ENCODE measurements around the gene CISH. TPM values are rescaled to one million over a fixed set of nuclear protein-coding genes. Genes with fewer than 3 reads are reported as not detected.

CISH gene, protein sequence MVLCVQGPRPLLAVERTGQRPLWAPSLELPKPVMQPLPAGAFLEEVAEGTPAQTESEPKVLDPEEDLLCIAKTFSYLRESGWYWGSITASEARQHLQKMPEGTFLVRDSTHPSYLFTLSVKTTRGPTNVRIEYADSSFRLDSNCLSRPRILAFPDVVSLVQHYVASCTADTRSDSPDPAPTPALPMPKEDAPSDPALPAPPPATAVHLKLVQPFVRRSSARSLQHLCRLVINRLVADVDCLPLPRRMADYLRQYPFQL
- 10 to 100 TPM in 3 of 6 donors, 1 to 10 TPM in 3; 6.2 to 21.0 (median 9.5) TPM for total RNA-seq
- 10 to 100 TPM; 11.3 to 21.5 TPM for polyA plus RNA-seq

DNA sequence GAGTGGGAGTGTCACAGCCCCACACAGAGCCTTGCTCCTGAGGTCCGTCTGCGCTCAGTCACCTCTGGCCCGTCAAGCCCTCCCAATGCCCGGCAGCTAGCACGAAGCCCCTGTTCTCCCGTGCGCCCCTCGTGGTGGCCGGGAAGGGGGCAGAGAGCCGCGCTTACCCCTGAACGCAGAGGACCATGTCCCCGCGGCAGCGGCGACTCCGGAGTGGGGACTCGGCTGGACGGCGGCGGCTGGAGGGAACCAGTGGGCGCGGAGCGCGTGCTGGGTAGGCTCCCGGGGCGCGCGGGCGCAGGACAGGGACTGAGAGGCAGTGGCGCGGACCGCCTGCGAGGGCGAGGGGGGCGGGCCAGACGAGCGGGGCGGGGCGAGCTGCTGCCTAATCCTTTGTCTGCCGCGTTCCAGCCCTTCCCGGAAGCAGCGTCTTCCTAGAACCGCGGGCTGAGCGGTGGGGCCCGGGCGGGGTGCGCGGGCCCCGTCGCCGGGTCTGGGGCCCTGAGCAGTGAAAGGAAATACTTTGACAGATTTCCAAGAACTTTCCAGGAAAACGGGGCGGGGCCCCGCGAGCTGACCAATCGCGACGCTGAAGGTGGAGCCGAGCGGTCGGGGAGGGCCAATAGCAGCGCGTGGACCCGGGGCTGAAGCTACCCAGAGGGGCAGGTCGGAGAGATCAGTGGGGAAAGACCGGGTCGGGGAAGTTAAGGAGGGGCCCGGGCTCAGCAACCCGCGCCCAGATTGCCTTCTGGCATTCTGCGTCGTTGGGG is at the start of gene CISH:
Gene CISH (minus strand): TSS at position 311 of the 770 bp plus-strand sequence. CDS start 124 bp downstream, at position 187.
- DNase-seq = peak; percentile 96 to 98 (median 97)

DNA sequence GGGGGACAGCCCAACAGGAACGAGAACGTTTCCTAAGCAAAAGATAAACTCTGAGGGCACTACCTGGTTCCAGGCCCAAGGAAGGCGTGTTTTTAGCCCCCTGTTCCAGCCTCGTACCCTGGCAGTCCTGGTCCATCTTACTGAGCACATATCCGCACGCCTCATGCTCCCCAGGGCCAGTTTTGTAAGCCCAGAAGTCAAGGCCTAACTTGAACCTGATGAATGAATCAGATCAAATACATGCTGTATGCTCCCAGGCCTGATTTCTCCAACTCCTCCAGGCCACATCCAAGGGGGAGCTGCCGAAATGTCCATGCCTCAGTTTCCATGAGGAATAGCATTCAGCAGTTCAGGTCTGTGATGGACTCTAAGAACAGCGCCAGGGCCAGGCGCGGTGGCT is 48.8 kb upstream of the CISH start:
- WGBS, 2 donors = 92 to 94% methylated on average over 10 of the region's 10 CpGs
- FAIRE-seq (no peak), DNase-seq (peak in 2 of 6 donors; percentile 1 to 28), ATAC-seq (no peak)
- Histone ChIP-seq H3K27ac (no peak overlapping the region), H3K27me3 (no peaks in the 10 kb centered on the region), H3K4me3 (no peak overlapping the region), H3K36me3 (no peaks in the 10 kb centered on the region), H3K9me3 (no peaks in the 10 kb centered on the region), H3K4me1 (no peaks in the 10 kb centered on the region)
- TF ChIP-seq, protein P1, sequence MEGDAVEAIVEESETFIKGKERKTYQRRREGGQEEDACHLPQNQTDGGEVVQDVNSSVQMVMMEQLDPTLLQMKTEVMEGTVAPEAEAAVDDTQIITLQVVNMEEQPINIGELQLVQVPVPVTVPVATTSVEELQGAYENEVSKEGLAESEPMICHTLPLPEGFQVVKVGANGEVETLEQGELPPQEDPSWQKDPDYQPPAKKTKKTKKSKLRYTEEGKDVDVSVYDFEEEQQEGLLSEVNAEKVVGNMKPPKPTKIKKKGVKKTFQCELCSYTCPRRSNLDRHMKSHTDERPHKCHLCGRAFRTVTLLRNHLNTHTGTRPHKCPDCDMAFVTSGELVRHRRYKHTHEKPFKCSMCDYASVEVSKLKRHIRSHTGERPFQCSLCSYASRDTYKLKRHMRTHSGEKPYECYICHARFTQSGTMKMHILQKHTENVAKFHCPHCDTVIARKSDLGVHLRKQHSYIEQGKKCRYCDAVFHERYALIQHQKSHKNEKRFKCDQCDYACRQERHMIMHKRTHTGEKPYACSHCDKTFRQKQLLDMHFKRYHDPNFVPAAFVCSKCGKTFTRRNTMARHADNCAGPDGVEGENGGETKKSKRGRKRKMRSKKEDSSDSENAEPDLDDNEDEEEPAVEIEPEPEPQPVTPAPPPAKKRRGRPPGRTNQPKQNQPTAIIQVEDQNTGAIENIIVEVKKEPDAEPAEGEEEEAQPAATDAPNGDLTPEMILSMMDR (IDR thresholded peaks at IDR 0.05) = no peak
- intact Hi-C loops (cut with DNase I) = no loop called here

More for the DNA sequence above, at the start of gene CISH:
- intact Hi-C loops (cut with DNase I) = loop anchor here in 1 of 3 donors (2.0 kb wide), 1 partner anchor 41 kb away; no protein-coding TSS in a partner anchor
- WGBS, 2 donors = 0 to 1% methylated on average over 56 to 75 of the region's 75 CpGs
- peak; percentile 70 to 79 (median 76) for ATAC-seq
- H3K9me3 ChIP-seq = no peaks in the 10 kb centered on the region
- TF ChIP-seq, protein P1 (IDR thresholded peaks at IDR 0.05) = no peak
- peaks cover 0 to 13% (median 12%) of the 10 kb centered on the region in 3 donors for H3K36me3 ChIP-seq
- peaks cover 10 to 45% (median 14%) of the 10 kb centered on the region in 3 donors for H3K4me1 ChIP-seq
- H3K4me3 ChIP-seq = peak within 1 kb of the TSS; percentile 77 to 90 (median 82)
- H3K27ac ChIP-seq = peak within 1 kb of the TSS; percentile 65 to 88 (median 76)
- H3K27me3 ChIP-seq = no peaks in the 10 kb centered on the region
- no peak for FAIRE-seq

DNA sequence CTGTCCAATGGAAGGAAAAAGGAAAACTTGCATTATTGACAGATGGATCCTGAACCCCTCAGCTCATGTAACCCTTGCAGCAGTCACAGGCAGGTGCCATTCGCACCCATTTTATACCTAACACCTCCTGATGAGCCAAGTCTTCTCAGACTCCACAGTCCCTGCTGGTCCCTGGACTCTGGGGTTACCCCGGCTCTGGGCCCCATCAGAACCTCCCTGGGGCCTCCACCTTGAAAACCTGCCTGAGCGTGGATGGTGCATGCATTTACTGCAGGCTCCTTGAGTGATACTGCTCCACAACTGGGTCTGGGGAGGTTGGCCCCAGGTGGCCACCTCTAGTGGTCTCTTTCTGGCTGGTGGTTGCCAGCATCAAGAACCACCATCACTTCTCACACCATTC is 47.3 kb upstream of the CISH start:
- no peak overlapping the region for H3K27ac ChIP-seq
- no peak for FAIRE-seq
- no peaks in the 10 kb centered on the region for H3K27me3 ChIP-seq
- H3K4me1 ChIP-seq = no peaks in the 10 kb centered on the region
- TF ChIP-seq, protein P1 (IDR thresholded peaks at IDR 0.05) = no peak
- intact Hi-C loops (cut with DNase I) = no loop called here
- ATAC-seq = no peak
- H3K9me3 ChIP-seq = no peaks in the 10 kb centered on the region
- no peaks in the 10 kb centered on the region for H3K36me3 ChIP-seq
- no peak for DNase-seq
- no peak overlapping the region for H3K4me3 ChIP-seq
- 84 to 89% methylated on average over 3 of the region's 3 CpGs for WGBS, 2 donors

DNA sequence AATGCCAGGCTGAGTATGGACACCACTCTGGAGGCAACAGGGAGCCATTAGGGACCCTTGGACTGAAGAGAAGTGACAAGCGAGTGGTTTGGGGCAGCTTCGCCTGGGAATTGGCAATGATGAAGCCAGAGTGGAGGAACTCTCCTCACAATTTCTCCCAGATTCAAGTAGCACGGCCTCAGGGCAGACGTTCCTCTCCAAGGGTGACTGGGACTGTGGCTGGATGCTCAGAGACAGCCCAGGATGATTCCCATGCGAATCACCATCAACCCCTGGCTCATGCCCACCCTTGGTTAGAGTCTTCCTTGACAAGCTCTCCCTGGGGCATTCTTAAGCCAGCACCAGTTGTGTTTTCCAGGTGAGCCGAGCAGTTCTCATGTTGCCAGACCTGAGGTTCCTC is 46.8 kb upstream of the CISH start:
- H3K4me1 ChIP-seq = no peaks in the 10 kb centered on the region
- DNase-seq = peak in 1 of 6 donors; percentile 17
- H3K27me3 ChIP-seq = no peaks in the 10 kb centered on the region
- no peaks in the 10 kb centered on the region for H3K9me3 ChIP-seq
- TF ChIP-seq, protein P1 (IDR thresholded peaks at IDR 0.05) = no peak
- intact Hi-C loops (cut with DNase I) = no loop called here
- WGBS, 2 donors = 84 to 90% methylated on average over 6 of the region's 6 CpGs
- H3K36me3 ChIP-seq = no peaks in the 10 kb centered on the region
- FAIRE-seq = no peak
- ATAC-seq = no peak
- H3K27ac ChIP-seq = no peak overlapping the region
- H3K4me3 ChIP-seq = no peak overlapping the region

Measured in pancreas (tissue), 10 donors.